NCI-H460 (cell line): ENCODE results near the gene PDZD4. TPM values are rescaled to one million over a fixed set of nuclear protein-coding genes. Genes with fewer than 3 reads are reported as not detected.

Experiments used
- DNase-seq: peaks from one replicate; pipeline ENCODE4 v3.0.0-alpha.2; 2016; ENCODE audit warnings: low read depth; ENCODE audit errors: extremely low read depth
- total RNA-seq: library from RNA; depleted of rRNA; stranded (reverse); fragments of >200 nt; shearing (Covaris generic); gene quantifications from 2 replicates; pipeline ENCODE4 v1.2.3, GENCODE V29; 2014

PDZD4 gene
- total RNA-seq, 1 experiment from 2014 or later, result 1.1 TPM

DNA sequence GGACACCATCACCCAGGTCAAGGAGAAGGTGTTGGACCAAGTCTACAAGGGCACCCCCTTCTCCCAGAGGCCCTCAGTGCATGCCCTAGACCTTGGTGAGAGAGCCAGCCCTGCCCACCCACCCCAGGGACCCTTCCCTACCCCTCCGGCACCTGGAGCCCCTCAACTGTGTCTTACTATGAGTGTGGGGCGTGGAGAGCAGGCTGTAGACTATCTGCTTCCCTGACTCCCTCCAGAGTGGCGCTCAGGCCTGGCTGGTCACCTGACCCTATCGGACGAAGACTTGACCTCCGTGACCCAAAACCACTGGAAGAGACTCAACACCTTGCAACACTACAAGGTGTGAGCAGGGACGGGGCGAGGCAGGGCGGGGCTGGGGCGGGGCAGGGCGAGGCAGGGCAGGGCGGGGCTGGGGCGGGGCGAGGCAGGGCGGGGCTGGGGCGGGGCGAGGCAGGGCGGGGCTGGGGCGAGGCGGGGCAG is 54.2 kb downstream of the PDZD4 start:
- no peak for DNase-seq

- DNase-seq, result no peak
Measured at GRCh38 chrX:153775293-153776119, 54.8 kb downstream of the PDZD4 start.

DNA sequence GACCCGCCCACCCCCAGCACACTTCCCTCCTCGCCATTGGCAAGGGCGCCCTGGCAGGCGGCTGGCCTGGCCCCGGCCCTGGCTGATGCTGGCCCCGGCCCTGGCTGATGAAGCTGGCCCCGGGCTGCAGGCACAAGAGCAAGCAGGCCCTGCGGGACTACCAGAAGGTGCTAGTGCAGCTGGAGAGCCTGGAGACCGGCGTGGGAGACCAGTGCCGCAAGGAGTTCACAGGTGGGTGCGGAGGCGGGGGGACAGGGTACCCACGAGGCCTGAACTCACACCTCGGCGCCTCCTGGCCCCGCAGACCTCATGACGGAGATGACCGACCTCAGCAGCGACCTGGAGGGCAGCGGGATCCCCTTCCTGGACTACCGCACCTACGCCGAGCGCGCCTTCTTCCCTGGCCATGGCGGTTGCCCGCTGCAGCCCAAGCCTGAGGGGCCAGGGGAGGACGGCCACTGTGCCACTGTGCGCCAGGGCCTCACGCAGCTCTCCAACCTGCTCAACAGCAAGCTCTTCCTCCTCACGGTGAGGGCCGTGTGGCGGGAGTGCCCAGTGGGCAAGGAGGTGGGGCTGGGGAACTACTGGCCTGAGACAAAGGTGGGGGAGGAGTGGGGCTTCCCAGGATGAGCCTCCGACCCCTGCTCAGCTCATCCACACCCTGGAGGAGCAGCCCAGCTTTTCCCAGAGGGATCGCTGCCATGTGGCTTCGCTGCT is 55.6 kb downstream of the PDZD4 start:
- DNase-seq, result no peak

- DNase-seq, result no peak
Measured at GRCh38 chrX:153773741-153774575, 56.4 kb downstream of the PDZD4 start.

- no peak for DNase-seq
Measured at GRCh38 chrX:153773218-153773611, 57.1 kb downstream of the PDZD4 start.

DNA sequence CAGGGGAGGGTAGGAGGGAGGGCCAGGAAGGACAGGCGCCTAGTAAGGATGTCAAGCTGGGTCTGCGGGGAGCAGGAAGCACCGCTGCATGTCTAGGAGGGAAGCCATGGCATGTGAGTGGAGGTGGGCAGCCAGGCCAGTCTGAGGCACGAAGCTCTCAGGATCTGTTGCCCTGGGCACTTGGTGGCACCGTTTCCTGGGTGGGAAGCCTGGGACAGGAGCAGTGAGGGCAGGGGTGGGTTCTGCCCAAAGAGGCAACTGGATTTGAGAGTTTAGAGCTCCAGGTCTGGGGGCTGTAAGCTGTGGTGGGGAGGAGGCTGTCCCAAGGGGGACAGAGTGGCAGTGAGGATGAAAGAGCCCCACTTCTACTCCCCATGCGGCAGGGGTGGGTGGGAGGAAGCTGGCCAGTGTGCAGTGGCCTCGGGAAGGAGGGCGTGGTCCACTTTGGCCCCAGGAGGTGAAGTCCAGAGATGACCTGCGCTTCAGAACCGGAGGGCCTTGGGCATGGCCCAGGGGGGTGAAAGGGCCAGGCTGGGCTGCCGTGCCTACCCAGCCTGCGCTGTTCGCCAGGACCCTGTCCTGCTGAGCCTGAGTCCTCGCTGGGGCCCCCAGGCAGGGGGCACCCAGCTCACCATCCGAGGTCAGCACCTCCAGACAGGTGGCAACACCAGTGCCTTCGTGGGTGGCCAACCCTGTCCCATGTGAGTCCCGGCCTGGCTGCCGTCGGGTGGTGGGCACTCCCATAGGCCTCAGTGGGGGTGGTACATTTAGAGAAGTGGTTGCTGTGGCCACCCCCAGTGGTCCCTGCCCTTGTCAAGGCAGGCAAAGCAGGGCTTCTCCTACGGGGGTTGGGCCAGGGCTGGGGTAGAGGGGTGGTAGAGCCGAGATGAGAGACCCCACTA is 57.8 kb downstream of the PDZD4 start:
- DNase-seq, result no peak

DNA sequence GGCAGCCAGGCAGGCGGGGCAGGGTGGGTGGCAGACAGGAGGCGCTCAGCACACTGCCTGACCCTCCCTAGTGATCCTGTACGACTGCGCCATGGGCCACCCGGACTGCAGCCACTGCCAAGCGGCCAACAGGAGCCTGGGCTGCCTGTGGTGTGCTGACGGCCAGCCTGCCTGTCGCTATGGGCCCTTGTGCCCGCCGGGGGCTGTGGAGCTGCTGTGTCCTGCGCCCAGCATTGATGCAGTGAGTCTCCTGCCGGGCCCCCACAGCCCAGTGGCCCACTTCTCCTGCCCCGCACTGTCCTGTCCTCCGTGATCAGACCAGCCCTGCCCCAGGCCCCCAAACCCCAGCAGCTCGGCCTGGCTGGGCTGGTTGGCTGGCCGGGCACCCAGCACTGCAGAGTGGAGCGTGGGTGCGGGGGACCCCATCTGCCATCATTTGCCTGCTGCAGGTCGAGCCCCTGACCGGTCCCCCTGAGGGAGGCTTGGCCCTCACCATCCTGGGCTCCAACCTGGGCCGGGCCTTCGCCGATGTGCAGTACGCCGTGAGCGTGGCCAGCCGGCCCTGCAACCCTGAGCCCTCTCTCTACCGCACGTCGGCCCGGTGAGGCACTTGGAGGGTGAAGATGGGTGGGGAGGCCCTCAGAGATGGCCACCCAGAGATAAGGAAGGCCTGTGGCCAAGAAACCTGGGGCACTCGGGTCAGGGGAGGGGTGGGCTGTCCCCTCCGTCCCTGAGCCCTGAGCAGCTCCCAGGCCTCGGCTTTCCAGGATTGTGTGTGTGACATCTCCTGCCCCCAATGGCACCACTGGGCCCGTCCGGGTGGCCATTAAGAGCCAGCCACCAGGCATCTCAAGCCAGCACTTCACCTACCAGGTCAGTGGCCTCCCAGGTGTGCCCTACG is 58.7 kb downstream of the PDZD4 start:
- no peak for DNase-seq

- DNase-seq, result no peak
Measured at GRCh38 chrX:153770601-153771414, 59.5 kb downstream of the PDZD4 start.

DNA sequence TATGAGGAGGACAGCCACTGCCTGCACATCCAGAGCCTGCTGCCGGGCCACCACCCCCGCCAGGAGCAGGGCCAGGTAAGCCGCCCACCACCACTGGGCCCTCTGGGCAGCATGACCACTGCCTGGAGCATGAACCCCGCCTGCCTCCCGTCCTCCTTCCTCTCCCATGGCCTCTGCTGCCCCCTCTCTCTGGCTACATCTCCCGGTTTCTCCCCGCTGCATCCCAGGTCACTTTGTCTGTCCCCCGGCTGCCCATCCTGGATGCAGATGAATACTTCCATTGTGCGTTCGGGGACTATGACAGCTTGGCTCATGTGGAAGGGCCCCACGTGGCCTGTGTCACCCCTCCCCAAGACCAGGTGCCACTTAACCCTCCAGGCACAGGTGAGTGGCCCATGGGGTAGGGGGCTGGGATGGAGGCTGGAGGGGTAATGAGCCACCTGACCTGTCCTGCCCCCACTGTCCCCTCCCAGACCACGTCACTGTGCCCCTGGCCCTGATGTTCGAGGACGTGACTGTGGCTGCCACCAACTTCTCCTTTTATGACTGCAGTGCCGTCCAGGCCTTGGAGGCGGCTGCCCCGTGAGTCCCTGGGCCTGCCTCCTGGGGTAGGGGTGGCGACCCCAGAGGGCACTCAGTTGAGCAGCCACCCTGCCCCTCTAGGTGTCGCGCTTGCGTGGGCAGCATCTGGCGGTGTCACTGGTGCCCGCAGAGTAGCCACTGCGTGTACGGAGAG is 60.3 kb downstream of the PDZD4 start:
- DNase-seq, result no peak

- DNase-seq, result no peak
Measured at GRCh38 chrX:153769158-153769864, 61.0 kb downstream of the PDZD4 start.

- DNase-seq, result no peak
Measured at GRCh38 chrX:153768311-153769157, 61.8 kb downstream of the PDZD4 start.

DNA sequence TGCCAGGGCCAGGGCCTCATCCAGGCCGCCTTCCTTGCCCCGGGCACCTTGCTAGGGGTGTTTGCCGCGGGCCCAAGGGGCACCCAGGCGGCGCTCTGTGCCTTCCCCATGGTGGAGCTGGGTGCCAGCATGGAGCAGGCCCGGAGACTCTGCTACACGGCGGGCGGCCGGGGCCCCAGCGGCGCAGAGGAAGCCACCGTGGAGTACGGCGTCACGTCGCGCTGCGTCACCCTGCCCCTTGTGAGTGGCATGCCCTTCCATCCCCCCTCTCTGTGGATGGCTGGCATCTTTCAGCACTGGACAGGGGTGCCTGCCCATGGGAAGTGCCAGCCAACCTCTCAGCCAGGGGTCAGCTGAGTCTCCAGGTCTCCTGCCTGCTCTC is 62.7 kb downstream of the PDZD4 start:
- DNase-seq, result no peak

GRCh38 chrX:153766871-153767673 is 63.3 kb downstream of the PDZD4 start:
- no peak for DNase-seq

DNA sequence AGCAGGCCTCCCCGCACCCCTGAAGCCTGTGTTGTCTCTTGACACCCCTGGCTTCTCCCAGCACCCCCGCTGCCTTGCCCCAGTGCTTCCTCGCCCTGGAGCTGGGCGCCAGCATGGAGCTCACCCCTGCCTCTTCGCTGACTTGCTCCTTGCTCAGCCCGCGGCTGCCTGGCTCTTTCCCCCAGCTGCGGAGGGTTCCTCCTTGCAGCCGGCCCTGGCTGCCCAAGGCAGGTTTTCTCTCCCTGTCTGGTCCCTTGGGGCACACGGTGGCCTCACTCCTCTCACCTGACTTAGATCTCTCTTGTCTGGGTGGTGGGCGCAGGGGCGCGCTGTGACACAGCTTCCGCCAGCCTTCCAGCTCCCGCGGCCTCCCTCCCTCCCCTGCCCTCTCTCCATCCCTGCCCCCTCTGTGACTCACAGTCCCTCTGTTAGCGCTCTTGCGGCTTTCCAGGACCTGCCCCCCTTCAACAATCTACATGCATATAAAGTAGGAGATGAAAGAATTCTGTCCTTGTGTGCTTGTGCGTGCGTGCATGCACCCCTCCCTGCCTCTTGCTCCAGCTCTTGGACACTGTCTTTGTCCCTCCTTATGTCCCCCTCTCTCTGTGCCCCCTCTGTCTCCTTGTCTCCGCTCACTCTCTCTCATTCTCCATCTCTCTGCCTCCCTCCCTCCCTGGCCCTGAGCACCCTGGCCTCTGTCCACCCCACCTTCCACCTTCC is 64.1 kb downstream of the PDZD4 start:
- peak; percentile 35 for DNase-seq
